ENCODE measurements around the gene SLX9. TPM values are rescaled to one million over a fixed set of nuclear protein-coding genes. Genes with fewer than 3 reads are reported as not detected.

SLX9 gene
- total and polyA plus RNA-seq, 2 donors (not counting 1 experiment from before 2014, with no cell fraction given) = 11.7 to 15.9 TPM

DNA sequence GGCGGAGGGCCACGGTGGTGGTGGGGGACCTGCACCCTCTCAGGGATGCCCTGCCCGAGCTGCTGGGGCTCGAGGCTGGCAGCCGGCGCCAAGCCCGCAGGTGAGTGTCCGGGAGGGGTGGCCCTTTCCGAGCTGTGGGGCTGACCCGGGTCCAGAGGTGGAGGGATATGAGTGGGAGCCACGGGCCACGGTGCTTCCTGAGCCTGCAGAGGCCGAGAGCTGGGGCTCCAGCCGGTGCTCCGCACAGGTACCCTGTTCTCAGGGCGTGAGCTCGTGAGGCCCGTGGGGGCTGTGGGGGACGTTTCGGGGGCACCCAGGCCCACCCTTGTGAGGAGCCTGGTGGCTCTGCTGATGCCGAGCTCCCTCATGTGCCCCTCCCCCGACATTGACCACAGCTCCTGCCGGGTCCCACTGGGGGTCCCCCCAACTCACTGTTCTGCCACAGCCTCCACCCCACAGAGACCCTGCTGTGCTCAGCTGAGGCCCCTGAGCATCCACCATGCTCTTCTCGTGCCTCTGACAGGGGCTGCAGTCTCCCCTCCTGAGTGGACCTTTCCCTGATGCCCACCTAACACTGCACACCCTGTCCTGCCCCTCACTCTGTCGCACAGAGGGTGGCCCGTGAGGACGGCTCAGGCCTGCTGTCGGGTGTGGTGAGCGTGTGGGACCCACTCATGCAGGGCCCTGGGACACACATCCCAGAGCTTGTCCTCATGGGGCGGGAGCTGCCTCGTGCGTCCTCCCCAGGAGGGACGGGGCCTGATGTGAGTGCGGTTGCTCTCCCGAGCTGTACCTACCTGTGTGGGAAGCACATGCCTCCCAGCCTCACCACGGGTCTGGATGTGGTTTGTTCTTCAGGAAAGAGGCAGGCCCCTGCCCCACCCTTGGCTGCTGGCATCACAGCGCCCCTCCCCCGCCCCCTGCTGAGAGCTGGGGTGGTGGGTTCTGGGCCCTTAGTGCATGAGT lies 27.5 kb downstream of the SLX9 start:
- Mint-ChIP-seq H3K9me3 (ENCODE audit: insufficient read depth) (no peaks in the 10 kb centered on the region), H3K27me3 (no peaks in the 10 kb centered on the region), H3K4me1 (peaks cover 22% of the 10 kb centered on the region), H3K27ac (no peak overlapping the region), H3K4me3 (no peak overlapping the region)
- POLR2A ChIA-PET = no interaction called here
- peaks cover 14 to 21% of the 10 kb centered on the region in 2 donors for H3K4me1 ChIP-seq (ENCODE audit: control insufficient read depth in 2 of 2, insufficient read depth in 2 of 2, low read length in 2 of 2)
- H3K9me3 ChIP-seq (ENCODE audit: control extremely low read depth in 1 of 3, control insufficient read depth in 2 of 3, insufficient read depth in 1 of 3, low read length in 2 of 3) = peaks cover 0 to 4% (median 0%) of the 10 kb centered on the region in 3 donors
- no peak overlapping the region for H3K27ac ChIP-seq (ENCODE audit: low read length in 2 of 2)
- CTCF ChIA-PET = interaction anchor here (1.7 kb wide), 1 partner anchor 135 kb away, joined by 4 read pairs; no protein-coding TSS in a partner anchor
- H3K27me3 ChIP-seq (replicated peaks in 1 of 4; ENCODE audit: control extremely low read depth in 1 of 4, control insufficient read depth in 3 of 4, insufficient read depth in 4 of 4, low read length in 3 of 4) = no peaks in the 10 kb centered on the region
- H3K79me2 ChIP-seq (ENCODE audit: control insufficient read depth, insufficient read depth, low read length) = peaks cover 45% of the 10 kb centered on the region
- no peak overlapping the region for H3K4me3 ChIP-seq (ENCODE audit: control extremely low read depth in 1 of 5, extremely low read depth in 1 of 5, insufficient read depth in 1 of 5, low read depth in 2 of 5, low read length in 4 of 5)
- 92% methylated on average over 35 of the region's 38 CpGs for WGBS (ENCODE audit: insufficient coverage)
- no peak overlapping the region for H3K4me2 ChIP-seq (replicated peaks; ENCODE audit: low read depth, low read length, poor library complexity, severe bottlenecking)
- no peak overlapping the region for H2AFZ ChIP-seq (ENCODE audit: insufficient read depth, low read depth, low read length, poor library complexity, severe bottlenecking)
- TF ChIP-seq CTCF (IDR thresholded peaks at IDR 0.05) (no peak), EZH2 (IDR thresholded peaks at IDR 0.05; ENCODE audit: borderline replicate concordance, insufficient read depth, low read depth, low read length, poor library complexity, severe bottlenecking) (no peak)
- H4K20me1 ChIP-seq (ENCODE audit: control insufficient read depth, insufficient read depth, low read length, poor library complexity, severe bottlenecking) = peaks cover 45% of the 10 kb centered on the region
- intact Hi-C loops (cut with micrococcal nuclease) = no loop called here
- ATAC-seq (ENCODE audit: low read depth) = no peak
- peaks cover 0 to 35% of the 10 kb centered on the region in 2 experiments for H3K36me3 ChIP-seq (replicated peaks in 1 of 2; ENCODE audit: control extremely low read depth in 1 of 2, control insufficient read depth in 1 of 2, extremely low read depth in 1 of 2, insufficient read depth in 2 of 2, low read length in 1 of 2)
- H3K9ac ChIP-seq (ENCODE audit: low read length) = no peak overlapping the region
- DNase-seq = no peak
